GM18520 (cell line): ENCODE measurements around the gene LGALS3BP.
"Not testable (repeated sequence)": the region's sequence is repeated elsewhere in the genome, so short reads cannot be mapped to it uniquely, and the experiment has no call there.

Experiments used
- ATAC-seq: cut with Tn5 transposase; IDR thresholded peaks from one replicate; pipeline ENCODE4 v1.9.1; 2021; ENCODE audit not compliant: unreplicated experiment

The LGALS3BP gene

GRCh38 chr17:78979780-78980623 is at the start of gene LGALS3BP:
Gene LGALS3BP (minus strand): TSS chr17:78979923. CDS start chr17:78977191, 2,732 bp downstream.
- no peak for ATAC-seq

- ATAC-seq = no peak
Measured at GRCh38 chr17:79028496-79029326, 49.0 kb upstream of the LGALS3BP start.

GRCh38 chr17:79027925-79028491 is 48.3 kb upstream of the LGALS3BP start:
- no peak for ATAC-seq

GRCh38 chr17:79027274-79027924 is 47.7 kb upstream of the LGALS3BP start:
- ATAC-seq = no peak

GRCh38 chr17:79026376-79027273 is 46.9 kb upstream of the LGALS3BP start:
- ATAC-seq = no peak

- no peak for ATAC-seq
Measured at GRCh38 chr17:79024901-79025737, 45.4 kb upstream of the LGALS3BP start.

- no peak for ATAC-seq
Measured at GRCh38 chr17:79023886-79024771, 44.4 kb upstream of the LGALS3BP start, which contains the start of gene C1QTNF1. Gene C1QTNF1 (plus strand): TSS chr17:79024169. CDS start chr17:79043969, 19,800 bp downstream.

GRCh38 chr17:79023180-79023705 is 43.5 kb upstream of the LGALS3BP start:
- ATAC-seq = no peak

- no peak for ATAC-seq
Measured at GRCh38 chr17:79022507-79022991, 42.8 kb upstream of the LGALS3BP start.

GRCh38 chr17:79021929-79022328 is 42.2 kb upstream of the LGALS3BP start:
- ATAC-seq = not testable (repeated sequence)

GRCh38 chr17:79020631-79021301 is 41.0 kb upstream of the LGALS3BP start:
- no peak for ATAC-seq

- no peak for ATAC-seq
Measured at GRCh38 chr17:79019632-79020584, 40.2 kb upstream of the LGALS3BP start.

GRCh38 chr17:79019261-79019631 is 39.5 kb upstream of the LGALS3BP start:
- ATAC-seq = no peak

- ATAC-seq = no peak
Measured at GRCh38 chr17:79018370-79018695, 38.6 kb upstream of the LGALS3BP start.

GRCh38 chr17:79017546-79018369 is 38.0 kb upstream of the LGALS3BP start:
- ATAC-seq = no peak
